Testis (tissue), 2 donors: ENCODE results near the gene CXCR6.

Experiments used
- CTCF ChIP-seq, 3 experiments: fragments of 450-650 bp in 2 of 3; fragments of 200-600 bp in 1 of 3; sonication (generic) in 1 of 3; IDR thresholded peaks; one replicate each; pipeline ENCODE4 v1.5.1; 2016 to 2019; ENCODE audit warnings: antibody characterized with exemption in 3 of 3, mild to moderate bottlenecking in 2 of 3, moderate library complexity in 1 of 3
- POLR2A ChIP-seq: fragments of 450-650 bp; IDR thresholded peaks from one replicate; pipeline ENCODE4 v1.6.1; 2017; ENCODE audit warnings: antibody characterized with exemption, mild to moderate bottlenecking, moderate library complexity

GRCh38 chr3:45946307-45946706 is 3.0 kb downstream of the CXCR6 start:
- no peak for TF ChIP-seq POLR2A
- TF ChIP-seq CTCF (IDR thresholded peaks at IDR 0.05): no peak
